MM.1S (cell line): ENCODE results near the gene DAO.

Experiments
- DNase-seq: peaks from one replicate; pipeline ENCODE4 v3.0.0-alpha.2; 2015
- H2AFZ ChIP-seq: fragments of 300-600 bp; sonication (generic); 2 replicates; pipeline ENCODE4 v1.6.0; 2016; ENCODE audit warnings: antibody characterized with exemption, low read length
- H3F3A ChIP-seq: fragments of 300-600 bp; sonication (generic); 2 replicates; pipeline ENCODE4 v1.6.1; 2016; ENCODE audit warnings: mild to moderate bottlenecking, antibody characterized with exemption, low read length, moderate library complexity, mixed read lengths; ENCODE audit not compliant: insufficient read depth
- H3K27ac ChIP-seq: fragments of 300-600 bp; sonication (generic); 2 replicates; pipeline ENCODE4 v1.5.1; 2016; ENCODE audit warnings: mild to moderate bottlenecking, low read length
- H3K27me3 ChIP-seq: fragments of 300-600 bp; sonication (generic); replicated peaks from 2 replicates; pipeline ENCODE4 v1.6.0; 2016; ENCODE audit warnings: low read length; ENCODE audit not compliant: insufficient read depth
- H3K36me3 ChIP-seq: fragments of 300-600 bp; sonication (generic); replicated peaks from 2 replicates; pipeline ENCODE4 v1.6.1; 2016; ENCODE audit warnings: mild to moderate bottlenecking, low read length, mixed read lengths; ENCODE audit not compliant: insufficient read depth
- H3K4me1 ChIP-seq: fragments of 300-600 bp; sonication (generic); 2 replicates; pipeline ENCODE4 v1.6.1; 2016; ENCODE audit warnings: low read length, mixed read lengths
- H3K4me2 ChIP-seq: fragments of 300-600 bp; sonication (generic); 2 replicates; pipeline ENCODE4 v1.6.0; 2016; ENCODE audit warnings: low read depth, low read length
- H3K4me3 ChIP-seq: fragments of 300-600 bp; sonication (generic); 2 replicates; pipeline ENCODE4 v1.5.1; 2016; ENCODE audit warnings: low read length, mixed read lengths
- H3K79me2 ChIP-seq: fragments of 300-600 bp; sonication (generic); 2 replicates; pipeline ENCODE4 v1.6.1; 2016; ENCODE audit warnings: mixed run types, low read length, mixed read lengths
- H3K9ac ChIP-seq: fragments of 300-600 bp; sonication (generic); 2 replicates; pipeline ENCODE4 v1.6.1; 2016; ENCODE audit warnings: low read length, mixed read lengths
- H3K9me2 ChIP-seq: fragments of 300-600 bp; sonication (generic); replicated peaks from 2 replicates; pipeline ENCODE4 v1.6.1; 2016; ENCODE audit warnings: mild to moderate bottlenecking, low read length, mixed read lengths; ENCODE audit not compliant: insufficient read depth
- H3K9me3 ChIP-seq: fragments of 300-600 bp; sonication (generic); replicated peaks from 2 replicates; pipeline ENCODE4 v1.6.1; 2016; ENCODE audit warnings: mild to moderate bottlenecking, low read length, mixed read lengths; ENCODE audit not compliant: insufficient read depth
- H4K20me1 ChIP-seq: fragments of 300-600 bp; sonication (generic); 2 replicates; pipeline ENCODE4 v1.6.1; 2016; ENCODE audit warnings: mild to moderate bottlenecking, low read length, moderate library complexity, mixed read lengths; ENCODE audit not compliant: insufficient read depth
- EZH2 ChIP-seq: fragments of 300-600 bp; sonication (generic); optimal IDR thresholded peaks from 2 replicates; pipeline ENCODE3; 2017; ENCODE audit warnings: low read depth, mild to moderate bottlenecking, antibody characterized with exemption, low read length, mixed read lengths
- EZH2phosphoT487 ChIP-seq: fragments of 300-600 bp; sonication (generic); IDR thresholded peaks from 2 replicates; pipeline ENCODE4 v1.6.1; 2018; ENCODE audit warnings: antibody characterized with exemption, low read length
- TF ChIP-seq, protein P1 (sequence below): fragments of 300-600 bp; sonication (generic); IDR thresholded peaks from 2 replicates; pipeline ENCODE4 v1.5.1; 2016; ENCODE audit warnings: antibody characterized with exemption, low read length, mixed read lengths

Gene DAO

DNA sequence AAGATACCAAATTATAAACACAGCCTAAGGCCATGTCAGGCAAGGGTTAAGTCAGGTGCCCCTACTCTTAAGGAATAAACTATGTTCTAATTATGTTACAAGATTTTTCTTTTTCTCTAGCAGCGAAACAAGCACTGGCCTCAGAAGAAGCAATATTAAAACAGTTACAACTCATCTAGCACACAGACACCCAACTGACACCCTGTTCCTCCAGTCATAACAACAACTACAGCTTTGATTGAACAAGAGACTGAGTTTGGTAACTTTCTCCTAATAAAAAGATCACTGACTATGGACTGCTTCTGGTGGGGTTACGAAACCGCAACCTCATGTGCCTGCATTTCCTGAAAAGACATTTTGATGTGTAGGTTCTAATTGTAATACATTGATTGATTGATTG, 3.3 kb upstream of the DAO start:
- no peak overlapping the region for H3K9ac ChIP-seq
- no peaks in the 10 kb centered on the region for H3K9me2 ChIP-seq

DNA sequence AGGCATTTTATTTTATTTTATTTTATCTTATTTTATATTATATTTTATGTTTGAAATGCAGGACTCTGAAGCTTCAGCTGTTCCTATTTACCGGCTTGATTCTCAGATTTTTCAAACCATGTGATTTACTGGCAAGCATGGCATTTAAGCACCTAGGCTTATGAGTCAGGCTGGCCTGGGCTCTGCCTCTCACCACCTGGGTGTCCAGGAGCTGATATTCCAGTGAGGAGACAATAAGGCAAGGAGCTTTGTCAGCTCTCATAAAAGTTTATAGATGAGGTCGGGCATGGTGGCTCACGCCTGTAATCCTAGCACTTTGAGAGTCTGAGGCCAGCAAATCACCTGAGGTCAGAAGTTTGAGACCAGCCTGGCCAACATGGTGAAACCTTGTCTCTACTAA, 2.1 kb downstream of the DAO start:
- Histone ChIP-seq H3K4me2 (no peak overlapping the region), H2AFZ (no peak overlapping the region), H3K9me2 (no peaks in the 10 kb centered on the region), H3K79me2 (no peaks in the 10 kb centered on the region), H3K9me3 (no peaks in the 10 kb centered on the region), H3F3A (no peaks in the 10 kb centered on the region), H3K9ac (no peak overlapping the region), H3K27ac (no peak overlapping the region), H3K4me3 (no peak overlapping the region), H3K27me3 (no peaks in the 10 kb centered on the region), H3K36me3 (no peaks in the 10 kb centered on the region), H3K4me1 (no peaks in the 10 kb centered on the region), H4K20me1 (no peaks in the 10 kb centered on the region)
- no peak for DNase-seq
- no peak for TF ChIP-seq EZH2
- no peak for TF ChIP-seq EZH2phosphoT487
- TF ChIP-seq, protein P1, sequence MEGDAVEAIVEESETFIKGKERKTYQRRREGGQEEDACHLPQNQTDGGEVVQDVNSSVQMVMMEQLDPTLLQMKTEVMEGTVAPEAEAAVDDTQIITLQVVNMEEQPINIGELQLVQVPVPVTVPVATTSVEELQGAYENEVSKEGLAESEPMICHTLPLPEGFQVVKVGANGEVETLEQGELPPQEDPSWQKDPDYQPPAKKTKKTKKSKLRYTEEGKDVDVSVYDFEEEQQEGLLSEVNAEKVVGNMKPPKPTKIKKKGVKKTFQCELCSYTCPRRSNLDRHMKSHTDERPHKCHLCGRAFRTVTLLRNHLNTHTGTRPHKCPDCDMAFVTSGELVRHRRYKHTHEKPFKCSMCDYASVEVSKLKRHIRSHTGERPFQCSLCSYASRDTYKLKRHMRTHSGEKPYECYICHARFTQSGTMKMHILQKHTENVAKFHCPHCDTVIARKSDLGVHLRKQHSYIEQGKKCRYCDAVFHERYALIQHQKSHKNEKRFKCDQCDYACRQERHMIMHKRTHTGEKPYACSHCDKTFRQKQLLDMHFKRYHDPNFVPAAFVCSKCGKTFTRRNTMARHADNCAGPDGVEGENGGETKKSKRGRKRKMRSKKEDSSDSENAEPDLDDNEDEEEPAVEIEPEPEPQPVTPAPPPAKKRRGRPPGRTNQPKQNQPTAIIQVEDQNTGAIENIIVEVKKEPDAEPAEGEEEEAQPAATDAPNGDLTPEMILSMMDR: no peak

More for the DNA sequence above, 3.3 kb upstream of the DAO start:
- Histone ChIP-seq H3K79me2 (no peaks in the 10 kb centered on the region), H3K4me1 (no peaks in the 10 kb centered on the region), H3K27me3 (no peaks in the 10 kb centered on the region), H3K27ac (no peak overlapping the region), H4K20me1 (no peaks in the 10 kb centered on the region), H3K36me3 (no peaks in the 10 kb centered on the region), H3K4me2 (no peak overlapping the region), H3F3A (no peaks in the 10 kb centered on the region), H3K4me3 (no peak overlapping the region), H2AFZ (no peak overlapping the region), H3K9me3 (no peaks in the 10 kb centered on the region)
- DNase-seq: no peak
- TF ChIP-seq EZH2 (no peak), EZH2phosphoT487 (no peak)
- TF ChIP-seq, protein P1: no peak

DNA sequence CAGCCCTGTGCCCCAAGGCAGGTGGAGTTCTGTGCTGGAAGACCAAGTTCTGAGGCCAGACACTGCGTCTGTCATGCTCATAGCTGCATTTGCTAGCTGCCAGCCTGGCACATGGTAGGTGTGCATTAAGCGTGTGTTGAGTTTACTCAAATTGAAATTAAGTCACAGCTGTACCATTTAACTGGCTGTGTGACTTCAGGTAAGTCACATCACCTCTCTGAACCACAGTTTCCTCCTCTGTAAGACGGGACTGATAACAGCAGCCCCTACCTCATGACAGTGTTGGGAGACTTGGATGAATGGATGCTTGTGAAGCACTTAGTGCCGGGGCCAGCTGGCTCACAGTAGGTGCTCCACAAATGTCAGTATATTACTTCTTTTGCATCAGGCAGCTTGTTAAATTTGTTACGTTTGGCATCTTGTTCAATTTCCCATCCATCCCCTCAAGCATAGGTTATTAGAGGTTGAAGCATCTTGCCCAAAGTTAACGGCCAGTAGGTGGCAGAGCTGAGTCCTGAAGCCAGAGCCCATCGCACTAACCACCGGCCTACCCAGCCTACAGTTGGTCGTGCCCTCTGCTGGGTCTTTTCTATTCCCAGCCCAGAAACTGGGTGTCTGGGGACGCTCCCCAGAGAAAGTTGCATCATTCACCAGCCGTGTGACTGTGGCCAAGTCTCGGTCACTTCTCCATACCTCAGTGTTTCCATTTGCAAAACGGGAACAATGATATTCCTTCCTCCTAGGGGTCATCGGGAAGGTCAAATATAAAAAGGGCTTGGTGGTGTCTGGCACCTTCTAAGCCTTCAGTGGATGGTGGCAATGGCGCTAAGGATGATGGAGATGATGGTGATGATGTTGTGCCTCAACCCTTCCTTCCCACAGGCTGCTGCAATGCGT, 4.5 kb downstream of the DAO start:
- Histone ChIP-seq H3K4me2 (no peak overlapping the region), H3K4me1 (no peaks in the 10 kb centered on the region), H3K27ac (no peak overlapping the region), H3K27me3 (no peaks in the 10 kb centered on the region), H3K9me2 (no peaks in the 10 kb centered on the region), H2AFZ (no peak overlapping the region), H3K4me3 (no peak overlapping the region), H3K9me3 (no peaks in the 10 kb centered on the region), H4K20me1 (no peaks in the 10 kb centered on the region), H3K9ac (no peak overlapping the region), H3K36me3 (no peaks in the 10 kb centered on the region), H3K79me2 (no peaks in the 10 kb centered on the region), H3F3A (no peaks in the 10 kb centered on the region)
- TF ChIP-seq EZH2 (no peak), EZH2phosphoT487 (no peak)
- TF ChIP-seq, protein P1: peak; percentile 78
- peak; percentile 56 for DNase-seq
